ENCODE data around the gene GABPA. TPM values are rescaled to one million over a fixed set of nuclear protein-coding genes. Genes with fewer than 3 reads are reported as not detected.

The GABPA gene
- total RNA-seq, 2 experiments from 2014 or later: 21.9 to 33.2 TPM

DNA sequence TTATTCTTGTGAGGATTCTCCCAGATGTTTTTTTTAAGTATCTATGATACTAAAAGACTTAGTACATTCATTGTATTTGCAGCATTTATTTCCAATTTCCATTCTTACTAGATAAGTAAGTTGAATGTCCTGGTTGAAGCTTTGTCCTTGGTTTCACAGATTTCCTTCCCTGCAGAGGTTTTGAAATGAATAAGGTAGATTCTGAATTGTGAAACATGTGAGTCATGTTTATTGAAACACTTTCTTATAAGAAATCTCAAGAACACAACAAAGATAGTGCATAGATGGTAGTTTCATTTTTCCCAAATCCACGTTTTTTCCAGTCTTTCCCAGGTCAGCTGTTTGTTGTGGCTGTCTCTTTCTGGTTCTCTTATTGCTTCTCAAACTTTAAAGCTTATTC lies 24.8 kb downstream of the GABPA start:
- intact Hi-C loops (cut with micrococcal nuclease; ENCODE audit: unreplicated experiment): no loop called here
- Histone ChIP-seq H3K4me3 (ENCODE audit: low read depth, low read length, poor library complexity, severe bottlenecking) (no peak overlapping the region), H3K4me1 (ENCODE audit: insufficient read depth, low read length, poor library complexity, severe bottlenecking) (no peaks in the 10 kb centered on the region), H3K79me2 (ENCODE audit: insufficient read depth, low read depth, low read length) (no peaks in the 10 kb centered on the region; the same call in 1 of the 2 replicates), H4K20me1 (ENCODE audit: insufficient read depth, low read length) (no peaks in the 10 kb centered on the region), H3K9me3 (ENCODE audit: low read length) (no peaks in the 10 kb centered on the region), H3K27ac (ENCODE audit: low read depth, low read length, poor library complexity, severe bottlenecking) (no peak overlapping the region), H3K4me2 (ENCODE audit: low read length) (no peak overlapping the region), H2AFZ (ENCODE audit: low read length) (no peak overlapping the region), H3K36me3 (ENCODE audit: insufficient read depth, low read length) (peaks cover 99% of the 10 kb centered on the region), H3K9me2 (ENCODE audit: insufficient read depth, low read length) (no peaks in the 10 kb centered on the region)
- DNase-seq (ENCODE audit: low spot score): no peak
- CTCF ChIA-PET (ENCODE audit: unreplicated experiment): no interaction called here
- POLR2A ChIA-PET: interaction anchor here (0.9 kb wide), 2 partner anchors 11 kb away, joined by 3 to 4 read pairs; no protein-coding TSS in a partner anchor
- TF ChIP-seq EZH2phosphoT487 (IDR thresholded peaks at IDR 0.05; ENCODE audit: borderline replicate concordance, low read depth, low read length): no peak
- TF ChIP-seq, protein P1, sequence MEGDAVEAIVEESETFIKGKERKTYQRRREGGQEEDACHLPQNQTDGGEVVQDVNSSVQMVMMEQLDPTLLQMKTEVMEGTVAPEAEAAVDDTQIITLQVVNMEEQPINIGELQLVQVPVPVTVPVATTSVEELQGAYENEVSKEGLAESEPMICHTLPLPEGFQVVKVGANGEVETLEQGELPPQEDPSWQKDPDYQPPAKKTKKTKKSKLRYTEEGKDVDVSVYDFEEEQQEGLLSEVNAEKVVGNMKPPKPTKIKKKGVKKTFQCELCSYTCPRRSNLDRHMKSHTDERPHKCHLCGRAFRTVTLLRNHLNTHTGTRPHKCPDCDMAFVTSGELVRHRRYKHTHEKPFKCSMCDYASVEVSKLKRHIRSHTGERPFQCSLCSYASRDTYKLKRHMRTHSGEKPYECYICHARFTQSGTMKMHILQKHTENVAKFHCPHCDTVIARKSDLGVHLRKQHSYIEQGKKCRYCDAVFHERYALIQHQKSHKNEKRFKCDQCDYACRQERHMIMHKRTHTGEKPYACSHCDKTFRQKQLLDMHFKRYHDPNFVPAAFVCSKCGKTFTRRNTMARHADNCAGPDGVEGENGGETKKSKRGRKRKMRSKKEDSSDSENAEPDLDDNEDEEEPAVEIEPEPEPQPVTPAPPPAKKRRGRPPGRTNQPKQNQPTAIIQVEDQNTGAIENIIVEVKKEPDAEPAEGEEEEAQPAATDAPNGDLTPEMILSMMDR (conservative IDR thresholded peaks at IDR 0.05; ENCODE audit: low read length): no peak
- no TSS peak for BruUV-seq (replicated peaks)

DNA sequence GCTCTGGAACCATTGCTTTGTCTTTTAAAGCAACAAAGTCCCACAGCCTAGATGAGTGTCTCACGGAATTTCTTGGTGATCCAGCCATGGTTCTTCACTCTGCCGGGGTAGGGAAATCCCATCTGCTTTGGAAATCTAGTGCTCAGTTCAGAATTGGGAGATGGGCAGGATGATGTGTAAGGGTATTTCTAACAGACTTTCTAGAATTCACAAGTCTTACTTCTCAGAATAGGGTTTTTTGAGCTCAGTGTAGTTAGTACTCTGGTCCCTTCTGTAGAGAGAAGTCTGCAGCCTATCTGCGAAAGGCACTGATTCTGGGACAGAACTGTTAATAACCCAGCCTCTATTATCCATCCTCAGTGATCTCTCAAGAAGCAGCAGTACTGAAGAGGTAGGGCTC lies 25.3 kb downstream of the GABPA start:
- intact Hi-C loops (cut with micrococcal nuclease; ENCODE audit: unreplicated experiment): no loop called here
- BruUV-seq (replicated peaks): no TSS peak
- no peak overlapping the region for H3K4me3 ChIP-seq (ENCODE audit: low read depth, low read length, poor library complexity, severe bottlenecking)
- no peaks in the 10 kb centered on the region for H3K9me3 ChIP-seq (ENCODE audit: low read length)
- H3K9me2 ChIP-seq (ENCODE audit: insufficient read depth, low read length): no peaks in the 10 kb centered on the region
- TF ChIP-seq EZH2phosphoT487 (IDR thresholded peaks at IDR 0.05; ENCODE audit: borderline replicate concordance, low read depth, low read length): no peak
- TF ChIP-seq, protein P1 (conservative IDR thresholded peaks at IDR 0.05; ENCODE audit: low read length): no peak
- CTCF ChIA-PET (ENCODE audit: unreplicated experiment): no interaction called here
- H3K4me1 ChIP-seq (ENCODE audit: insufficient read depth, low read length, poor library complexity, severe bottlenecking): no peaks in the 10 kb centered on the region
- POLR2A ChIA-PET: interaction anchor here (0.9 kb wide), 2 partner anchors 11 kb away, joined by 3 to 4 read pairs; no protein-coding TSS in a partner anchor
- H3K4me2 ChIP-seq (ENCODE audit: low read length): no peak overlapping the region
- peaks cover 98% of the 10 kb centered on the region for H3K36me3 ChIP-seq (ENCODE audit: insufficient read depth, low read length)
- no peak overlapping the region for H2AFZ ChIP-seq (ENCODE audit: low read length)
- H3K27ac ChIP-seq (ENCODE audit: low read depth, low read length, poor library complexity, severe bottlenecking): no peak overlapping the region
- no peaks in the 10 kb centered on the region for H4K20me1 ChIP-seq (ENCODE audit: insufficient read depth, low read length)
- H3K79me2 ChIP-seq (ENCODE audit: insufficient read depth, low read depth, low read length): no peaks in the 10 kb centered on the region; the same call in 1 of the 2 replicates
- no peak for DNase-seq (ENCODE audit: low spot score)

DNA sequence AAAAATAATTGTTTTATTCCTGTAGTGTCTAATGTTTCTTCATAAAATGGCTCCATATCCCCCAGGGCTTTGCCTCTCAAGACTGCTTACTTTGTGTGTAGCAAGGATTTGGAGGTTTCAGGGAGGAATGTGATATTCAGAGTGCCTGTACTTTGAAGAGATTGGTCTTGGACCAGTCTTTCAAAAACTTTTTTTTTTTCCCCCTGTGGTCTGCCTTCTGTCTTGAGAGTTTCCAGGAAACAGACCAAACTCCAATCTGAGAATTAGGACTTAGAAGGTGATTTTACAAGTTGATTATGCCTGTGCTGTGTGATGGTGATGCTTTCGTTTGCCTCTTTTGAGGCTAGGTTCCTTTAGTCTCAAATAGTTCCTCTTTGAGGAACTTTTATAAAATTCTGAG lies 25.9 kb downstream of the GABPA start:
- Histone ChIP-seq H3K4me3 (ENCODE audit: low read depth, low read length, poor library complexity, severe bottlenecking) (no peak overlapping the region), H3K4me1 (ENCODE audit: insufficient read depth, low read length, poor library complexity, severe bottlenecking) (no peaks in the 10 kb centered on the region), H3K9me2 (ENCODE audit: insufficient read depth, low read length) (no peaks in the 10 kb centered on the region), H3K79me2 (ENCODE audit: insufficient read depth, low read depth, low read length) (no peaks in the 10 kb centered on the region; the same call in 1 of the 2 replicates), H3K27ac (ENCODE audit: low read depth, low read length, poor library complexity, severe bottlenecking) (no peak overlapping the region), H3K9me3 (ENCODE audit: low read length) (no peaks in the 10 kb centered on the region), H2AFZ (ENCODE audit: low read length) (no peak overlapping the region), H3K4me2 (ENCODE audit: low read length) (no peak overlapping the region), H4K20me1 (ENCODE audit: insufficient read depth, low read length) (no peaks in the 10 kb centered on the region), H3K36me3 (ENCODE audit: insufficient read depth, low read length) (peaks cover 98% of the 10 kb centered on the region)
- no peak for DNase-seq (ENCODE audit: low spot score)
- ChIA-PET POLR2A (no interaction called here), CTCF (ENCODE audit: unreplicated experiment) (no interaction called here)
- no TSS peak for BruUV-seq (replicated peaks)
- no peak for TF ChIP-seq EZH2phosphoT487 (IDR thresholded peaks at IDR 0.05; ENCODE audit: borderline replicate concordance, low read depth, low read length)
- TF ChIP-seq, protein P1 (conservative IDR thresholded peaks at IDR 0.05; ENCODE audit: low read length): no peak
- intact Hi-C loops (cut with micrococcal nuclease; ENCODE audit: unreplicated experiment): no loop called here
